Middle frontal gyrus (tissue), 1 donor: ENCODE data around the gene SLC27A6.

ENCODE experiments used
- DNase-seq: peaks from one replicate; pipeline ENCODE4 v3.0.0-alpha.2; 2015; ENCODE audit warnings: low spot score; ENCODE audit errors: extremely low spot score

Gene SLC27A6

DNA sequence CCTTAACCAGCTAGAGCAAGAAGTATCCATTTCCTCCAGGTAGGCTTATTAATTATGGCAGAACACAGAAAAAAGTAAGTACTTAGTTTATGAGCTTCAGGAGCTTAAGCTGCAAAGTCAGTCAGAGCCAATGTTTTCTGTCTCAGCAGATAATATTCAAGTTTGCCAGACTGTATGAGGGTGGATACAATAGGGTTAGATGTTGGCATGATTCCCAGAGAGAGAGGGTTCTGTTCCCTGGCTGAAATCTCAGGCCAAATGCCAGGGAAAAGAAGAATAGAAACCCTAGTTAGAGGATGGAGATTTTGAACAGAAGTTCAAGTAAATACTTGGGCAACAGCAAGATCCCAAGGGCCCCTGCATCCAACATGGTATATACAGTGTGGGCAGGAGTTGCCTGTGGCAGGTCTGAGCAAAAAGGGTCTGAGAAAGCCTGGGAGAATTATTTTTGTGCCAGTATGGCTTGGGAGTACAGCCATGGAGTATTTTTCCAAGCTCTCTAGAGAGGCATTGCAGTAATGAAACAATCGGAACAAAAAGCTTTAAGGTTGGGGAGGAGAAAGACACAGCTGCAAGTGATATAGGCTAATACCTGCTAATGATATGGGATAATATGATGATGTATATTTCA is 98.3 kb downstream of the SLC27A6 start:
- DNase-seq: no peak

DNA sequence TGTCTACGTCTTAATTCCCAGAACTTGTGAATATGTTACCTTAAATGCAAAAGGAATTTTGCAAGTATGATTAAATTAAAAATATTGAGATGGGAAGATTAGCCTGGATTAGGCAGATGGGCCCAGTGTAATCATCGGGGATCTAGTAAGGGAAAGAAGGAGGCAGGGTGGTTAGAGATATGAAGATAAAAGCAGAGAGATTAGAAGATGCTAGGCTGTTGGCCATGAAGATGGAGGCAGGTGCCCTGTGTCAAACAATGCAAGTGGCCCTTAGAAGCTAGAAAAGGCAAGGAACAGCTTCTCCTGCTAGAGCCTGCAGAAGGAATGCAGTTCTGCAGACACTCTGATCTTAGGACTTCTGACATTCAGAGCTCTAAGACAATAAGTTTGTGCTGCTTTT is 100.4 kb downstream of the SLC27A6 start:
- no peak for DNase-seq

DNA sequence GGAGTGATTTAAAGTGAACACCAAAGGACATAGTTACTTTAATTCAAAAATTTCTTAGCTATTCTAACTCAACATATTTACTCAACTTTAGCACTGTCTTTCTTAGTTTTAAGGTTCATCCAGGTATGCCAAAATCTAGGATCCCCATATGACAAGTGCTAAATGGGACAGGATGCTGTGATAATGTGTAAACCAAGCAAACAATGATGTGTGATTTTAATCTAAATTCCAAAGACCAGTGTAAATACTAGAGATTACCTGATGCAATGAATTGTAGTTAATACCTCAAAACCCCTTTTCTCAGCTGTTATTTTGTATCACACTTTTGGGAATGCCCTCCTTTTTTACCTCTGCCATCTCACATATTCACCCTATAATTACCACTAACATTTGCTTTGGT is 102.5 kb downstream of the SLC27A6 start:
- no peak for DNase-seq

DNA sequence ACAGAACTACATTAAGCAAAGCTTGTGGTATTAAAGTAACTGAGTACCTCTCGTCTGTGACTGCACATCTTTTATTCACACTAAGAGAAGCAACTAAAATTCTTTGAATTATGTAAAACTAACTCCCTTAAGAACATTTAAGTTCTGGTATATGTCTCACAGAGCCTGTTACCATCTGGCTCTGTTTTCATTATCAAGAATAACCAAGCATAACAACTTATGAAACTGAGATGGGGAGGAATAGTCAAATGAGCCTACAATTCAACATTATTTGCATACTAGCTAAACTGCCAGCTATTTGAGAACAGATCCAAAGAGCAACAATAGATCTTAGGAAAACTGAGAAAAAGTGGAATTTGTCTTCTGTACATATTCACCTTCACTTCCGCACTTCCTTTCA is 104.0 kb downstream of the SLC27A6 start:
- DNase-seq: no peak

DNA sequence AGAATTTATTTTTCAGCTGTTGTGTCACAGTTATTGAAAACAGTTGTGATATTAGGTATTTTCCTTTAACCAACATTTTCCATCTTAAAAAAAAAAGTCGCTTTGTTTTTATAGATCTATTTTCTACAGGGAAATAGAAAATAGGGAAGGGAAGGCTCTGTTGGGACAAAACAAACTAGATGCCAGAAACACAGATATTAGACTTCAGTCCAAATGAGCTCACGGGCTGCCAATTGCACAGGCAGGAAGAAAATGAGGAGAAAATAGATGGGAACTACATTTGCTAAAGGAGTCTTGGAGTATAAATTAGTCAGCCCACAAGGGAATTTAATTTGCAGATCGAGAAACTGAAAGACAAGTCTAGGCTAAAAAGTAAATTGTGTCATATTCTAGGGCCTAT is 107.8 kb downstream of the SLC27A6 start:
- DNase-seq: no peak

DNA sequence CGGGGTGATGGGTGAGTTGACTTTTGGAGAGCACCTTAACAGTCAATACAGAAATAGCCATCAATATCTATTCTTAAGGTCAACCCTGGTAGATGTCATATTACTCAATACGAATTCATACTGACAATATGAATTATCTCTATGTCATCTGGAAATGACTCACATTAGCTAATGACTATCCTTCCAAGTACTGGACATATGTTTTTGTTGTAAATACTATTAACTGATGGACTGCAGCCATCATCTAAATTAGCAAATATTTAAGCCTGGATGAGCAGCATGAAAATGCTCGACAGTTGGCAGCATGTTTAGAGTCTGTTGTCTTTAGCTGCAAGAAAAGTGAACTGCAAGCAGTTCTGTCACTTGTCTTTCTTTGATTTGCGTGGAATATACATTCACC is 109.6 kb downstream of the SLC27A6 start:
- no peak for DNase-seq

DNA sequence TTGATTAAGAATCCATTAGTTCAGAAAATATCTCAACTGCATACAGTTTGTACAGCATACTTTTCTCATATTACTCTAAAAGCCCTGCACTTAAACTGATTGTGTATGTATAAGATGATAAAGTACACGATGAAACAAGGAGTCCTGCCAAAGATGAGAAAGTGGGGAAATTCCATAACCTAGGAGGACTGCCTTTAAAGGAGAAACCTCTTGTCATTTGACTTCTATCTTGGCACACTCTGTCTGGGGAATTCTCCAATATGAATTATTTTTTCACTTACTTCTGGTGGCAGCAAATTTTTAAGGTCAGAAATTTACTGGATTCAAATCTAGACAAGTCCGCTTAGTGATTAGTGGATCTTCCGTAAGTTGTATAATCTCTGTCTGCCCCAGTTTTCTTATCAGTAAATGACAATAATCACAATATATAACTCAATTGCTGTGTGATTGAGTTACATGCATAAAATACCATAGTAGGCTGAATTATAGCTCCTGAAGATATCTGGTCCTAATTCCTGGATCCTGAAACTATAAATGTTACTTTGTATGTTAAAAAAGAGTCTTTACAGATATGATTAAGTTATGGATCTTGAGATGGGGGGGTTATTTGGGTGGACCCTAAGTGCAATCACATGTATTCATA is 112.3 kb downstream of the SLC27A6 start:
- no peak for DNase-seq

DNA sequence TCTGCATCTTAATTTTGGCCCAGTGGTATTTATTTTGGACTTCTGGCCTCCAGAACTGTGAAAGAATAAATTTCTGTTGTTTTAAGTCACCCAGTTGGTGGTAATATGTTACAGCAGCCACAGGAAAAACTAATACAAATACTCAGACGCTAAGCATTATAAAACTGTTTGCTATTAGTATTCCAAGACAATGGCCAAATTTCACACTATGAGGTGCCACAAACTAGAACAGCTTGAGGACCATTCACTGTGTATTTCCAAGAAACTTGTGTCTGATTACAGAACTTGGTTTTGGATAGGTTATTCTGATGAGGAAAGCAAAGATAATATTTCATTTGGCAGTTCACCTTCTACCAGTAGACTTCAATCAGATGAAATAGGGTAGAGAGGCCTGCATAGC is 113.0 kb downstream of the SLC27A6 start:
- DNase-seq: no peak

DNA sequence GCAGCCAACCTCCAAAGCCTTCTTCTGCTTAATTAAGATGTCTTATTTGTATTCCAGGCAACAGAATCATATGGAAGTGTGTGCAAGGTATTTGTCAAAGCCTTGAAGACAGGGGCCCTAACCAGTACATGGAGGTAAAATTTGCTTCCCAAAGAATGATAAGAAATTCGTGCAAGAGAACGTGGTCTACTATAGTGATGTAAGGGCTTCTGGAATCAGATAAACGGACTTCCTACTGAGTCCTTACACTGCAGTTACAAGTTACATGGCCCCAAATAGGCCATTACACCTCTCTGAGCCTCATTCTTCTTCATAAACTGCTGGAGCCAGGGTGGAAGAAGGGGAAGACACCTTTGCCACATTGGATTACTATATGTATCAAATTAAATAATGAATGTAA is 113.4 kb downstream of the SLC27A6 start:
- DNase-seq: no peak

DNA sequence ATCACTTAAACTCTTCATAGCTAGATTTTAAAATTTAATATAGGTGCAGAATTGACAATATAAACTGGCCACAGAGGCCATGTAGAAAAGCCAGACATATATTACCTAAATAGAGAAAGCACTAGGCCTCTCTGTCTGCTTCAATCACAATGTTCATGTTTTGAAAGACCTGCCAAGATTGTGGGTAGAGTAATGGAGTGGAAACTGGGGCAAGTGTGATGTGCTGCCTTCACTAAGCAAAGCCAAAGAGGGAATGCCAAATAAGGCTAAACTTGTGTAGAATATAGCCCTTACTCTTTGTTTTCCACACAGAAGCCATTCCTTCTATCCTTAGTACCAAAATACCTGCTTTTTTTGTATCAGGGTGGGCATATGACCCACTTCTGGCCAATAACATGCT is 114.2 kb downstream of the SLC27A6 start:
- no peak for DNase-seq

DNA sequence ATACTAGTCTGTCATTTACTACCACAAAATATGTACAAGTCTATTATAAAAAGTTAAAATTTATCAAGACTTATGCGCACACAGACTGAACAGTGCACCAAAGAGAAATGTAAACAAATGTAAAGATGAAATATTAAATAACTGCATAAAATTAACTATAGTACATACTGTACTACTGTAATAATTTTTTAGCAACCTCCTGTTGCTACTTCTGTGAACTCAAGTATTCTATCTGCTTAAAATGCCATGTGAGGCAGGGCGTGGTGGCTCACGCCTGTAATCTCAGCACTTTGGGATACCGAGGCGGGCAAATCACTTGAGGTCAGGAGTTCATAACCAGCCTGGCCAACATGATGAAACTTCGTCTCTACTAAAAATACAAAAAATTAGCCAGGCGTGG is 115.5 kb downstream of the SLC27A6 start:
- DNase-seq: no peak

DNA sequence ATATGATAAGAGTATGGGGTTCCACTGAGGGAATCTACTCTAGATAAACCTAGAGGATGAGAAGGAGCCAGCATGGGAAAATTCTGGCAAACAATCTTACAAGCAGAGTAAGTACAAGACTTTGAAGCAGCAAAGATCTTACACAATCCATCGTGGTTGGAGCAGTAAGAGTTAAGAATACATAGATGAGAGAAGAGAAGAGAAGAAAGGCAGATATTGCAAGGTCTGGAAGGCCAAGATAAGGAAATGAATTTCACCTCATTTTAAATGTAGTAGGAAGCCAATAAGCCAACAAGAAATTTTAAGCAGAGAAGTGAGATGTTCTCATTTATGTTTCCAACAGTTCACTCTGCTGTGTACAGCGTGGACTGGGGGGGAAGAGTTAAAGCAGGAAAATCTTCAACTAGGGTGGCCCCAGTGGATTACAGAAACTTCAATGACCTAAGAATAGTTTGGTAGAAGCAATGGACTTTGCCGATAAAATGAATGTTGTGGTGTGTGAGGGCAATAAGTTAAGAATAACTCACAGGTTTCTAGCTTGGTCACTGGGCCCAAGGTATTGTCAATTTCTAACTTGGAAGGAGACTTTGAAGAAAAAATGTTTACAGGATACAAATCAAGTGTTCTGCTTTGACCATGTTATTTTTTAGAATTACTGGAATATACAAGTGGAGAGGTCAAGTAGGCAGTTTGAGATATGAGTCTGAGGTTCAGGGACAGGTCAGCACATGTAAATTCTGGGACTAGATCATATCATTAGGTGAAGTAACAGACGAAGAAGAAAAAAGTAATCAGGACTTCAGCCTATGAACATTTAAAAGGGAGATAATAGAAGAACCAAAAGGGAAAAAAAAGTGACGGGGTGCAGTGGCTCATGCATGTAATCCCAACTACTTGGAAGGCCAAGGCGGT is 117.2 kb downstream of the SLC27A6 start:
- no peak for DNase-seq
